K562 (cell line): ENCODE data around the gene ARMC7.

Experiments used
- BHLHE40 ChIP-seq: IDR thresholded peaks from 2 replicates; pipeline ENCODE4 v1.6.1; 2011; ENCODE audit warnings: low read length, improper control_type of control experiment
- EZH2 ChIP-seq: IDR thresholded peaks from 2 replicates; pipeline ENCODE4 v1.6.1; 2012; ENCODE audit warnings: low read depth, mild to moderate bottlenecking, inconsistent platforms, low read length, borderline replicate concordance
- NR3C1 ChIP-seq: sonication (generic); formaldehyde crosslinking; IDR thresholded peaks from 2 replicates; pipeline ENCODE4 v1.8.1; 2022; ENCODE audit warnings: missing genetic modification reagents
- RBM14 ChIP-seq: fragments of 200-400 bp; formaldehyde crosslinking; IDR thresholded peaks from 2 replicates; pipeline ENCODE4 v1.6.1; 2018; ENCODE audit warnings: low read depth, mild to moderate bottlenecking, low read length, moderate library complexity, borderline replicate concordance; ENCODE audit not compliant: insufficient read depth
- SREBF2 ChIP-seq: sonication (generic); formaldehyde crosslinking; IDR thresholded peaks from 2 replicates; pipeline ENCODE4 v1.4.0; 2020; ENCODE audit warnings: mild to moderate bottlenecking, missing genetic modification reagents
- ZNF444 ChIP-seq: fragments of 250-450 bp; sonication (Bioruptor Pico); IDR thresholded peaks from 2 replicates; pipeline ENCODE4 v1.4.0; 2020; ENCODE audit warnings: mild to moderate bottlenecking, moderate library complexity
- ZNF583 ChIP-seq: fragments of 250-450 bp; sonication (Bioruptor Pico); IDR thresholded peaks from 2 replicates; pipeline ENCODE4 v1.4.0; 2020
- TF ChIP-seq, protein P1 (sequence below): sonication (generic); formaldehyde crosslinking; IDR thresholded peaks from 2 replicates; pipeline ENCODE4 v1.9.0; 2022; ENCODE audit warnings: mild to moderate bottlenecking, missing genetic modification reagents
- TF ChIP-seq, protein P2 (sequence below), 3 experiments: IDR thresholded peaks in 2 of 3; conservative IDR thresholded peaks in 1 of 3; 2 replicates each; pipeline ENCODE4 v1.5.1; 2011 to 2012; ENCODE audit warnings: low read length in 3 of 3, mild to moderate bottlenecking in 3 of 3, control low read depth in 2 of 3, improper control_type of control experiment in 1 of 3, inconsistent platforms in 1 of 3, low read depth in 1 of 3, mixed read lengths in 1 of 3, moderate library complexity in 1 of 3; ENCODE audit not compliant: insufficient read depth in 2 of 3
- TF ChIP-seq, protein P3 (sequence below): fragments of 450-650 bp; IDR thresholded peaks from 2 replicates; pipeline ENCODE4 v1.6.1; 2016; ENCODE audit warnings: low read depth

DNA sequence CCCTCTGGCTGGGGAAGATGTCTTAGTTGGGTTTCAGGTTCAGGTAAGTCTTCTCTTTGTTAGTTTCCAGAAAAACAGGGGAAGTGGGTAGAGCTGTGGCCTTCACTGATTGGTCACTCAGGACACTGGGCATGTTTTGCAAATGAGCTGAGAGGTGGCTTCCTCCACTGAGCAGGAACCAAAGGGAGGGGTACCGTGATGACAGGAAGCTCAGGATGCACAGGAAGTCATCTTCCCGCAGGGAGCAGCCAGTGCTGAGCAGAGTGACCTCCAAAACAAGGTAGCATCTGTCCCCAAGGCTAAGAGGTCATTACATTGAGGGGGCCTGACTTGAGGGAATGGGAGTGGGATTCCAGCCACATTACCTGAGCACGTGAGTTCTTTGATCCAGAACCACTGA, 16.2 kb downstream of the ARMC7 start:
- TF ChIP-seq RBM14 (no peak), NR3C1 (CRISPR knock-in tag) (no peak), ZNF444 (no peak), ZNF583 (CRISPR knock-in tag) (no peak), BHLHE40 (no peak), EZH2 (no peak), SREBF2 (no peak)
- TF ChIP-seq, protein P1, sequence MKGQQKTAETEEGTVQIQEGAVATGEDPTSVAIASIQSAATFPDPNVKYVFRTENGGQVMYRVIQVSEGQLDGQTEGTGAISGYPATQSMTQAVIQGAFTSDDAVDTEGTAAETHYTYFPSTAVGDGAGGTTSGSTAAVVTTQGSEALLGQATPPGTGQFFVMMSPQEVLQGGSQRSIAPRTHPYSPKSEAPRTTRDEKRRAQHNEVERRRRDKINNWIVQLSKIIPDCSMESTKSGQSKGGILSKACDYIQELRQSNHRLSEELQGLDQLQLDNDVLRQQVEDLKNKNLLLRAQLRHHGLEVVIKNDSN (CRISPR knock-in tag) = no peak
- TF ChIP-seq, protein P2, sequence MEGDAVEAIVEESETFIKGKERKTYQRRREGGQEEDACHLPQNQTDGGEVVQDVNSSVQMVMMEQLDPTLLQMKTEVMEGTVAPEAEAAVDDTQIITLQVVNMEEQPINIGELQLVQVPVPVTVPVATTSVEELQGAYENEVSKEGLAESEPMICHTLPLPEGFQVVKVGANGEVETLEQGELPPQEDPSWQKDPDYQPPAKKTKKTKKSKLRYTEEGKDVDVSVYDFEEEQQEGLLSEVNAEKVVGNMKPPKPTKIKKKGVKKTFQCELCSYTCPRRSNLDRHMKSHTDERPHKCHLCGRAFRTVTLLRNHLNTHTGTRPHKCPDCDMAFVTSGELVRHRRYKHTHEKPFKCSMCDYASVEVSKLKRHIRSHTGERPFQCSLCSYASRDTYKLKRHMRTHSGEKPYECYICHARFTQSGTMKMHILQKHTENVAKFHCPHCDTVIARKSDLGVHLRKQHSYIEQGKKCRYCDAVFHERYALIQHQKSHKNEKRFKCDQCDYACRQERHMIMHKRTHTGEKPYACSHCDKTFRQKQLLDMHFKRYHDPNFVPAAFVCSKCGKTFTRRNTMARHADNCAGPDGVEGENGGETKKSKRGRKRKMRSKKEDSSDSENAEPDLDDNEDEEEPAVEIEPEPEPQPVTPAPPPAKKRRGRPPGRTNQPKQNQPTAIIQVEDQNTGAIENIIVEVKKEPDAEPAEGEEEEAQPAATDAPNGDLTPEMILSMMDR (IDR thresholded peaks at IDR 0.05 in 2 of 3, conservative IDR thresholded peaks at IDR 0.05 in 1 of 3; ENCODE audit: insufficient read depth in 2 of 3, low read depth in 1 of 3, low read length in 3 of 3) = no peak
- TF ChIP-seq, protein P3, sequence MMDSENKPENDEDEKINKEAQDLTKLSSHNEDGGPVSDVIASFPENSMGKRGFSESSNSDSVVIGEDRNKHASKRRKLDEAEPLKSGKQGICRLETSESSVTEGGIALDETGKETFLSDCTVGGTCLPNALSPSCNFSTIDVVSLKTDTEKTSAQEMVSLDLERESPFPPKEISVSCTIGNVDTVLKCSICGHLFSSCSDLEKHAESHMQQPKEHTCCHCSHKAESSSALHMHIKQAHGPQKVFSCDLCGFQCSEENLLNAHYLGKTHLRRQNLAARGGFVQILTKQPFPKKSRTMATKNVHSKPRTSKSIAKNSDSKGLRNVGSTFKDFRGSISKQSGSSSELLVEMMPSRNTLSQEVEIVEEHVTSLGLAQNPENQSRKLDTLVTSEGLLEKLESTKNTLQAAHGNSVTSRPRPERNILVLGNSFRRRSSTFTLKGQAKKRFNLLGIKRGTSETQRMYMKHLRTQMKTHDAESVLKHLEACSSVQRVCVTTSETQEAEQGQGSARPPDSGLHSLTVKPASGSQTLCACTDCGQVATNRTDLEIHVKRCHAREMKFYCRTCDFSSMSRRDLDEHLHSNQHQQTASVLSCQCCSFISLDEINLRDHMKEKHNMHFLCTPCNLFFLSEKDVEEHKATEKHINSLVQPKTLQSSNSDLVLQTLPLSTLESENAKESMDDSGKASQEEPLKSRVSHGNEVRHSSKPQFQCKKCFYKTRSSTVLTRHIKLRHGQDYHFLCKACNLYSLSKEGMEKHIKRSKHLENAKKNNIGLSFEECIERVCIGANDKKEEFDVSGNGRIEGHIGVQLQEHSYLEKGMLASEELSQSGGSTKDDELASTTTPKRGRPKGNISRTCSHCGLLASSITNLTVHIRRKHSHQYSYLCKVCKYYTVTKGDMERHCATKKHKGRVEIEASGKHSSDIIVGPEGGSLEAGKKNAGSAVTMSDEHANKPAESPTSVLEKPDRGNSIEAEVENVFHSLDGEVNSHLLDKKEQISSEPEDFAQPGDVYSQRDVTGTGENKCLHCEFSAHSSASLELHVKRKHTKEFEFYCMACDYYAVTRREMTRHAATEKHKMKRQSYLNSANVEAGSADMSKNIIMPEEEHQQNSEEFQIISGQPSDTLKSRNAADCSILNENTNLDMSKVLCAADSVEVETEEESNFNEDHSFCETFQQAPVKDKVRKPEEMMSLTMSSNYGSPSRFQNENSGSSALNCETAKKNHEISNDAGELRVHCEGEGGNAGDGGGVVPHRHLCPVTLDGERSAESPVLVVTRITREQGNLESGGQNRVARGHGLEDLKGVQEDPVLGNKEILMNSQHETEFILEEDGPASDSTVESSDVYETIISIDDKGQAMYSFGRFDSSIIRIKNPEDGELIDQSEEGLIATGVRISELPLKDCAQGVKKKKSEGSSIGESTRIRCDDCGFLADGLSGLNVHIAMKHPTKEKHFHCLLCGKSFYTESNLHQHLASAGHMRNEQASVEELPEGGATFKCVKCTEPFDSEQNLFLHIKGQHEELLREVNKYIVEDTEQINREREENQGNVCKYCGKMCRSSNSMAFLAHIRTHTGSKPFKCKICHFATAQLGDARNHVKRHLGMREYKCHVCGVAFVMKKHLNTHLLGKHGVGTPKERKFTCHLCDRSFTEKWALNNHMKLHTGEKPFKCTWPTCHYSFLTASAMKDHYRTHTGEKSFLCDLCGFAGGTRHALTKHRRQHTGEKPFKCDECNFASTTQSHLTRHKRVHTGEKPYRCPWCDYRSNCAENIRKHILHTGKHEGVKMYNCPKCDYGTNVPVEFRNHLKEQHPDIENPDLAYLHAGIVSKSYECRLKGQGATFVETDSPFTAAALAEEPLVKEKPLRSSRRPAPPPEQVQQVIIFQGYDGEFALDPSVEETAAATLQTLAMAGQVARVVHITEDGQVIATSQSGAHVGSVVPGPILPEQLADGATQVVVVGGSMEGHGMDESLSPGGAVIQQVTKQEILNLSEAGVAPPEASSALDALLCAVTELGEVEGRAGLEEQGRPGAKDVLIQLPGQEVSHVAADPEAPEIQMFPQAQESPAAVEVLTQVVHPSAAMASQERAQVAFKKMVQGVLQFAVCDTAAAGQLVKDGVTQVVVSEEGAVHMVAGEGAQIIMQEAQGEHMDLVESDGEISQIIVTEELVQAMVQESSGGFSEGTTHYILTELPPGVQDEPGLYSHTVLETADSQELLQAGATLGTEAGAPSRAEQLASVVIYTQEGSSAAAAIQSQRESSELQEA = no peak
